Retinal pigment epithelial cell (primary cell): ENCODE measurements around the gene ZNF19.
A peak's percentile ranks its signal among the peaks of the same experiment; 100 is the strongest.

Source experiments
- DNase-seq: peaks from one replicate; pipeline ENCODE4 v3.0.0-alpha.2; 2010; ENCODE audit warnings: low read depth
- H3K4me3 ChIP-seq: 2 replicates; pipeline ENCODE4 v1.5.1; 2011; ENCODE audit warnings: mild to moderate bottlenecking, low read length, control low read depth, moderate library complexity
- TF ChIP-seq, protein P1 (sequence below): conservative IDR thresholded peaks from 2 replicates; pipeline ENCODE4 v1.5.1; 2011; ENCODE audit warnings: low read depth, low read length, control low read depth, inconsistent platforms

Gene ZNF19

GRCh38 chr16:71489122-71489521 lies at the start of gene ZNF19:
Gene ZNF19 (minus strand): TSS chr16:71489324. CDS start chr16:71482114, 7,210 bp downstream.
- DNase-seq = no peak
- no peak within 1 kb of the TSS for H3K4me3 ChIP-seq
- TF ChIP-seq, protein P1, sequence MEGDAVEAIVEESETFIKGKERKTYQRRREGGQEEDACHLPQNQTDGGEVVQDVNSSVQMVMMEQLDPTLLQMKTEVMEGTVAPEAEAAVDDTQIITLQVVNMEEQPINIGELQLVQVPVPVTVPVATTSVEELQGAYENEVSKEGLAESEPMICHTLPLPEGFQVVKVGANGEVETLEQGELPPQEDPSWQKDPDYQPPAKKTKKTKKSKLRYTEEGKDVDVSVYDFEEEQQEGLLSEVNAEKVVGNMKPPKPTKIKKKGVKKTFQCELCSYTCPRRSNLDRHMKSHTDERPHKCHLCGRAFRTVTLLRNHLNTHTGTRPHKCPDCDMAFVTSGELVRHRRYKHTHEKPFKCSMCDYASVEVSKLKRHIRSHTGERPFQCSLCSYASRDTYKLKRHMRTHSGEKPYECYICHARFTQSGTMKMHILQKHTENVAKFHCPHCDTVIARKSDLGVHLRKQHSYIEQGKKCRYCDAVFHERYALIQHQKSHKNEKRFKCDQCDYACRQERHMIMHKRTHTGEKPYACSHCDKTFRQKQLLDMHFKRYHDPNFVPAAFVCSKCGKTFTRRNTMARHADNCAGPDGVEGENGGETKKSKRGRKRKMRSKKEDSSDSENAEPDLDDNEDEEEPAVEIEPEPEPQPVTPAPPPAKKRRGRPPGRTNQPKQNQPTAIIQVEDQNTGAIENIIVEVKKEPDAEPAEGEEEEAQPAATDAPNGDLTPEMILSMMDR = no peak

- DNase-seq = peak; percentile 2
- no peak overlapping the region for H3K4me3 ChIP-seq
- TF ChIP-seq, protein P1 = peak; percentile 80
Observed at GRCh38 chr16:71537643-71538042, 48.5 kb upstream of the ZNF19 start.

GRCh38 chr16:71536752-71537499 lies 47.8 kb upstream of the ZNF19 start:
- no peak for DNase-seq
- H3K4me3 ChIP-seq = no peak overlapping the region
- TF ChIP-seq, protein P1 = no peak

DNA sequence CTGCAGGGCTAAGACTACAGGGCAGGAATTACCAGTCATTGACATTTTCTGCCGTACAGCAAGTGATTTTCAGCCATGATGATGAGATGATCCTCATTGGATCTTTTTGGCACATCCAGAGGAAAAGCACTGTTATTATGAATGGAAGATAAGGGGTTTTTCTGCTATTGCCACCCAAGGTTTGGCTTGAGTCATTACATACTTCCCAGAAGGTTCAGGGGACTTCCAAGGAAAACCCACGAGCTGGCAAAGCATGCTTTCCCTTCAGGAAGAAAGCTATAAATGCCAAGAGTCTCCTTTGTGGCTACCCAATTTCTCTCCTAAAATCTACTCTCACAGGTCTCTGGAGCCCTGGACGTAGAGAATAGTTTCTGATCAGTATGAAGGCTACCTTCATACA lies 43.2 kb upstream of the ZNF19 start:
- TF ChIP-seq, protein P1 = no peak
- no peak overlapping the region for H3K4me3 ChIP-seq
- no peak for DNase-seq

- TF ChIP-seq, protein P1 = no peak
- DNase-seq = no peak
- no peak overlapping the region for H3K4me3 ChIP-seq
Observed at GRCh38 chr16:71528863-71529262, 39.7 kb upstream of the ZNF19 start.

DNA sequence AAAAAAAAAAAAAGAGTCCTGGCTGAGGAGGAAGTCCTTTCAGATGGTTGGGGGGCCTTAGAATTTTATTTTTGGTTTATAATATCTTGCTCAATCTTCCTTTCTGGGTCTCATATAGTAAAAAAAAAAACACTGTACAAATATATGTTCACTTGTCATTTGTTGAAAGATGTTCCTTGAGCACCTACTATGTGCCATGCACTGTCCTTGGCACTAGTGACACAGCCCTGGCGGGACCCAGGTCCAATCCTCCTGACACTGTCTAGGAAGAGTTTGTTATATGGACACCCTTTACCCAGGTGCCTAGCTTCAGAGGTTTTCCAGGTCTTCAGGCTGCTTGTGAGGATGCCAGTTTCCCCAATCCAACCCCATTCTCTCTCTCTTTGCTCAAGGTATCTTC lies 39.1 kb upstream of the ZNF19 start:
- no peak for DNase-seq
- TF ChIP-seq, protein P1 = no peak
- H3K4me3 ChIP-seq = no peak overlapping the region

DNA sequence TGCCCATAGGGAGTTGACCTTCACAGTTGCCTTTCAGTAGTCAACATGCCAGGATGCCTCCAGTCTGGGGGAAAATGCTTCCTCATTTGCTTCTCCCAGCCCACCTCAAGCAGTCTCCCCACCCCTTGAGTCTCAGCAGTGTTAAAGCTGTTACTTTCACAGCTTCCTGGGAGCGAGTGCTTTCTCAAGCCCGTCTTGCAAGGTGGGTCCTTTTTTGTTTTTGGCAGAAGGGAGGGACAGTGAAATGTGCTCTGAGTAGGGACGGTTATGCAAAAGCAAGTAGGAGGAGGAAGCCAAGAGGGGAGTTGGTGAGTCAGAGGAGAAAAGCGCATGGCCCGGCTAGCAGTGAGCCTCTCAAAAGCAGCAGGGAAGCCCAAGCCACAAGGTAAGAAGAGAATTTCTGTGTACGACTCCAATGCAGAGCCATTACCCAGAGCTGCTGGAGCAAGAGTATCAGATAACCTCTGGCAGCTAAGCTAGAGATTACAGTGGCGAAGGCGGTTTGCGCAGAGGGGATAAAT lies 37.0 kb upstream of the ZNF19 start, which contains the start of gene CHST4:
Gene CHST4 (plus strand): TSS at position 316 of the 521 bp plus-strand sequence. CDS start 10,252 bp downstream, outside the sequence.
- DNase-seq = peak; percentile 23
- TF ChIP-seq, protein P1 = no peak
- H3K4me3 ChIP-seq = no peak within 1 kb of the TSS
